GM19452 (cell line): ENCODE data around the gene TBL1XR1.
"Not testable (repeated sequence)": the region's sequence is repeated elsewhere in the genome, so short reads cannot be mapped to it uniquely, and the experiment has no call there.

Source experiments
- ATAC-seq: cut with Tn5 transposase; IDR thresholded peaks from one replicate; pipeline ENCODE4 v1.9.1; 2021; ENCODE audit not compliant: unreplicated experiment

TBL1XR1 gene

DNA sequence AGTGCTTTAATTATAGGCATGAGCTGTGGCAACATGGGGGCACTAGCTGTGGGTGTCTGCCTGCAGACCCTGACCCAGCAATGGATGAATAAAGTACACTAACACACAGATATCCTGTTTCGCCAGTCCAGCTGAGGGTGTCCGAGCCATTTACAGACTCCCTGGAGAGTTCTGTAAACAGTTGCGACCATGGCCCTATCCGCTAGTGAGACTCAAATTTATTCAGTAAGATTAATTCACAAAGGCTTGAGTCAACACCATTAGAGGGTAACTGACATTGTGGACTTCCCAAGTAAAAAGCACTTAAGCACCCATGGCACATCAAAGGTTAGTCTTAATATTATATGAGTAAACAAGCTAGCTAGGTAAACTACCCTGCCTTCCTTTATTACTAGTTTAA is 161.6 kb downstream of the TBL1XR1 start:
- ATAC-seq = no peak

DNA sequence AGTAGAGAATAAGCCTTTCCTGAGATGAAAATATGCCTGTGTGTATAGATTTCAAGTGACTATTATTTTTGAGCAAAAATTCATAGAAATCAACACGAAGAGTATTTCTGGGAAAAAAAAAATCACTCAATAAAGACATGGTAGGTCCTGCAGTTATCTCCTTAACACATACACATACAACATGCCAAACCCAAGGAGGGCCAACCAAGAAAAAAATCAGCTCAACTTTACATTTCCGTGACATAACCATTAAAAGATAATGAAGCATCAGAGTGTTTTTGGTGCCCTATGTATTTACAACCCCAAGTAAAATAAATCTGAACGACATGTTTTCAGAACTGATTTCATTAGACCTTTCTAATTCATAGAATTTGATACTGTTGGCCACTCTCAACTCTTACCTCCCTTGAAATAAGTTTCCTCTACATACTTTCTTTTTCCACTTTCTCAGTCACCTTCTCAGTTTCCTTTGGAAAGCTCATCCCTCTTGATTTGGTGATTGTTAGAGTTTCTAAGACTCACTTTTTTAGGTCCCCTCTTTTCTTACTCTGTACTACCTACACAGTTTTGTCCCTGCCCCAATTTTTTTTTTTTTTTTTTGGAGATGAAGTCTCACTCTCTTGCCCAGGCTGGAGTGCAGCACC is 162.3 kb downstream of the TBL1XR1 start:
- ATAC-seq = no peak

GRCh38 chr3:177026505-177027277 is 170.6 kb downstream of the TBL1XR1 start:
- no peak for ATAC-seq

GRCh38 chr3:177015881-177016280 is 181.4 kb downstream of the TBL1XR1 start:
- ATAC-seq = no peak

DNA sequence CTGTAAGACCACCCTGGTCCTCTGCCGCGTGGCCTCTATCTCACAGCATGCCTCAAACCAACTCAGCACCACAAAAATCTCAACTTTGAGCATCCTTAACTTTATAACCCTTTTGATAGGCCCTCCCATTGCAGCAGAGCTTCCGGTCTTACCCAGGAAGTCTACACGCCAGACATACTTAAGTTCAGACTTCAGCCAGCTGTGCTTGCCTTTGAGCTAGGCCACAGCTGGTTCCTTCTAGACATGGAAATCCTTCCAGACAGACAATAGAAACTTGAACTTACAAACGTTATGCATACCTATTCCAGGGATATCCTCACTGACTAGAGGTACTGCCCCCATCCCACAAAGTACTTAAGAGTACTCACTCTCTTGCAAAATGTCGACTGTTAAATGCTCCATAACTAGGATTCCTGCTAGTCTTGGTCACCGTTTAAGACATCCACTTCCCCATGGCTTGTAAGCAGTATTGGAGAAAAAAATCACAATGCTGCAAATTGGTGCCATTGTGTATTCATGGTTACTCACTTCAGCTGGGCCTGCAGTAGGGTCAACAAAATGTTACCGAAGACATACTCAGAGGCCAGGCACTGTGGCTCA is 183.5 kb downstream of the TBL1XR1 start:
- ATAC-seq = no peak

DNA sequence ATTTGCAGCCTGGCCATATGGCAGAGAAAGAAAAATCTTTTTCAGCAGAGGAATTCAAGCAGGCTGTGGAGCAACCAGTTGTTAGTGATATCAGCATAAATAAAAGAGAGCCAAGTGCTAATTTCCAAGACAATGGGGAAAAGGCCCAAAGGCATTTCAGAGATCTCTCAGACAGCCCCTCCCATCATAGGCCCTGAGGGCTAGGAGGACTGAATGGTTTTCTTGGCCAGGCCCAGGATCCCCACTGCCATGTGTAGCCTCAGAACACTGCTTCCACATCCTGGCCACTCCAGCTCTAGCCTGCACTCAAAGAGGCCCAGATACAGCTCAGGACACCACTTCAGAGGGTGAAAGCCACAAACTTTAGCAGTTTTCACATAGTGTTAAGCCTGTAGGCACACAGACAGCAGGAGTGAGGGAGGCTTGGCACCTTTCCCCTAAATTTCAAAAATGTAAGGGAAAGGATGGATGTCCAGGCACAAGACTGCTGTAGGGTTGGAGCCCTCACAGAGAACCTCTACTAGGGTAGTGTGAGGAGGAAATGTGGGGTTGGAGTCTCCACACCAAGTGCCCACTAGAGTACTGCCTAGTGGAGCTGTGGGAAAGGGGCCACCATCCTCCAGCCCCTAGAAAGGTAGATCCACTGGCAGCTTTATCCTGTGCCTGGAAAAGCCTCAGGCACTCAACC is 191.4 kb downstream of the TBL1XR1 start:
- ATAC-seq = no peak

DNA sequence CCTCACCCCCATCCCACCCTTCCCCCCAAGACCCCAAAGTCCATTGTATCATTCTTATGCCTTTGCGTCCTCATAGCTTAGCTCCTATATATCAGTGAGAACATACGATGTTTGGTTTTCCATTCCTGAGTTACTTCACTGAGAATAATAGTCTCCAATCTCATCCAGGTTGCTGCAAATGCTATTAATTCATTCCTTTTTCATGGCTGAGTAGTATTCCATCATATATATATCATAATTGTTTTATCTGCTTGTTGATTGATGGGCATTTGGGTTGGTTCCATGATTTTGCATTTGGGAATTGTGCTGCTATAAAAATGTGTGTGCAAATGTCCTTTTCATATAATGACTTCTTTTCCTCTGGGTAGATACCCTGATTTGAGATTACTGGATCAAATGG is 197.1 kb downstream of the TBL1XR1 start:
- not testable (repeated sequence) for ATAC-seq

DNA sequence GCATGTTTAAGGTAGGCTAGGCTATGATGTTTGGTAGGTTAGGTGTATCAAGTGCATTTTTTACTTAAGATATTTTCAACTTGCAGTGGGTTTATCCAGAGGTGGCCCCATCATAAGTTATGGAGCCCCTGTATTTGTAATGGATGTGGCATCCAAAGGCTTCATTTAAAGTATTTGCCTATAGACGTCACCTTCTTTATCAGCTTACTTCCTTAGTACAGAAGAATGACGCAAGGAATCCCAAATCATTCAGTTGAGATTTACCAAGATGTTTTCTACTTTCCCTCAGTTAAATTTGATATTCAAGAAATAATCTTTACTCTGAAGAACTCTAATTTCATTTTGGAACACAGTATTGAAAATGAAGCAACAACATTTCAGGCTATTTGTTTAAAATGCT is 201.3 kb downstream of the TBL1XR1 start:
- no peak for ATAC-seq

DNA sequence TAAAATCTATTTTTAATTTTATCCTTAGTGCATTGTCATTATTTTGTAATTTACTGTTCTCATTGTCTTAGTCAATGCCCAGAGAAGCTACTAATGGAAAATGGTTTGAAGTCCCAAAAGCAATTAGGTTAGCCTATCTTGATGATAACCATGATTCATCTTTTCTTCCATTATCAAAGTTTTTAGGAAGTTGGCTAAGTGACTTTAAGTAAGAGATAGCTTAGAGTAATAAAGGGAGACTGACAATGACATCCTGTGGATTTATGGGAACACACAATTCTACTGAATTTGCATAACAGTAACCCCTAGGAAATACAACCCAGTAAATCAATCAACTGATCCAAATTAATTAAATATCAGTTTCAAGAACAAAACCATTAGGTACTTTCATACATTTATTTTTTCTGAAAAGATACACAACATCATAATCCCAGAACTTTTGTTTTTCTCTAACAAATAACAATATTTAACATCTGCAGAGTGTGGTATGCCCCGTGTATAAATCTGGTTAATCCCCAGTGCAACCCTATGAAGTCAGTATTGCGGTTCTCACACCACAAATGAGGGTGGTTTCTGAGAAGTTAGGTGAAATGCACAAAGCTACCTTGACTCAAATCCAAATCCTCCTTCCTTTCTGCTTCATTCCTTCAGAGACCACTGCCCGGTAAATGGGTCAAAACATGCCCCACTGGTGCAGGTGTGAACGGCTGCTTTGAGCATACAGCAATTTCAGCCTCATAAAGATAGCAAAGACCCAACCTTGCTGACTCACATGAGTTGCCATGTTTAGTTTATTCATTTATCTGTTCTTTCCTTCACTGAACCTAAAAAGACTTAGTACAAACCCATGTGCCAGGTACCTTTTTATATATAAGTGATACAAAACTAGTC is 202.1 kb downstream of the TBL1XR1 start:
- no peak for ATAC-seq

DNA sequence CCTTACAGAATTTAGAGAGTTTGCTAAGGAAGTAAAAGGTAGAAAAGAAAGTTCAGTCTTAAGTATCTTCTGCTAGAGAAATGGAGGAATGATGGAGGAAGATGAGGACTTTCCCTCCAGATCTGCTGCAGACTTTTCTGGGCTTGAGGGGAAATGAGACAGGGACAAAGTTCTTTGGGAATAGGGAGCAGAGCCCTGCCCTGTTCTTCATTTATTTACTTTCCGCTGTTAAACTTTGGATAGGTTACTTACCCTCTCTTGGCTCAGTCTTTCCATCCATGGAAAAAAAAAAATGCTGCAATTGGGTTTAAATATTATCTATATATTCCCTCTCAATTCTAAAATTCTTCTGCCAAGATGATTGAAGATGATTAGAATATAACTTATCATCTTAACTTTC is 202.9 kb downstream of the TBL1XR1 start:
- no peak for ATAC-seq

DNA sequence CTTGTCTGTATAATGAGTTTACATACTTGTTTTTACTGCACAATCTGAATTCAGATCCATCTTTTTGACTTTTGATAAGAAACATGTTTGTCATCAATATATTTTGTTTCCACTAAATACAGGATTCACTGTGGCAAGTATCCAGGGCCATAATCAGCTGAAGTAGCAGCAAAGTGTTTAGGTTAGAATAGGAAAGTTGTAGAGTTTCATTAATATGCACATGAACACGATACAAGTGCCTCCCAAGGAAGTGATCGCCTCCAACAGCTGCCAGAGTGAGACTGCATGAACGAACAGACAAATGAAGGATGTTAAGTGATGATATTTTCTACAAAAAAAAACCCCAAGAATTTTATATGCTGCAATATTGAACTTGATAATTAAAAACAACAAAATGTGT is 204.3 kb downstream of the TBL1XR1 start:
- no peak for ATAC-seq

DNA sequence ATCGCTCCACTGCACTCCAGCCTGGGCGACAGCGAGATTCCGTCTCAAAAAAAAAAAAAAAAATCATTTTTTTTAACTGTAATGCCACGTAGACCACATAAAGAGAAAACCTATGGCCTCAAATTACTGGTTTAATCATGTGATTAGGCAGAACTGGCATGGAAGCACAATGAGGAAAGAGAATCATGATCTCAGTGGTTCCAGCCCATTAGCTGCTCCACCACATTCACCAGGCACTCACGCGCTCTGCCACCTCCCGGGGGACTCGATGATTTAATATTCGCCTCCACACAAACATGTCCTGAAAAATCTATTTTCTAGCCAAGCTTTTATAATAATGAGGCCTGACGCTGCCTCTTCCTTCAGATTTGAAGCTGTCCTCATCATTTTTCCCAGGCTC is 204.7 kb downstream of the TBL1XR1 start:
- ATAC-seq = no peak

GRCh38 chr3:176988795-176989194 is 208.5 kb downstream of the TBL1XR1 start:
- no peak for ATAC-seq

DNA sequence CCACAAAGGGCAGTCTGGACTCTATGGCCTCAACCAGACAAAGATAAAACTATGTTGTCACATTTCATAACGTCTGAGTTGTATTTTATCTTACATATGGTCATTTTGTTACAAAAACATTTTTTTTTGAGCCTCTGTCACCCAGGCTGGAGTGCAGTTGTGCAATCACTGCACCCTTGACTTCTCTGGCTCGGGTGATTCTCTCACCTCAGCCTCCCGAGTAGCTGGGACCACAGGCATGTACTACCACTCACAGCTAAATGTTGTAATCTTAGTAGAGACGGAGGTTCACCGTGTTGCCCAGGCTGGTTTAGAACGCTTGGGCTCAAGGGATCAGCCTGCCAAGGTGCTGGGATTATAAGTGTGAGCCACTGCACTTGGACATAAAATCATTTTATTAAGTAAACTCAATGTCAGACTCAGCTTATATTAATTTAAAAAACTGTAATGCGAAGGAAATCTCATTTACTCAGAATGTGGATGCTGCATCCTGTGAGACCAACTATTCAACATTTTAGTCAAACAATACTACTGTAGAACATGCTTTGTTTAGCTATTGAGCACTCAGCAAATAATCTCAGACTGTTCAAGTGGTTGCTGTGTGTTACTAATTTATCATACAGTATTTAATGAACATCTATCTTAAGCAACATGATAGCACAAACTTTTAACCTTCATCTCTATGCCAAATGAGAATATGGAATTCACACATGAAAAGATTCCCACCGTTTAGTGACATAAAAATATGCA is 209.2 kb downstream of the TBL1XR1 start:
- ATAC-seq = no peak

- no peak for ATAC-seq
These were observed 218.8 kb downstream of the TBL1XR1 start for GRCh38 chr3:176978441-176978840.

DNA sequence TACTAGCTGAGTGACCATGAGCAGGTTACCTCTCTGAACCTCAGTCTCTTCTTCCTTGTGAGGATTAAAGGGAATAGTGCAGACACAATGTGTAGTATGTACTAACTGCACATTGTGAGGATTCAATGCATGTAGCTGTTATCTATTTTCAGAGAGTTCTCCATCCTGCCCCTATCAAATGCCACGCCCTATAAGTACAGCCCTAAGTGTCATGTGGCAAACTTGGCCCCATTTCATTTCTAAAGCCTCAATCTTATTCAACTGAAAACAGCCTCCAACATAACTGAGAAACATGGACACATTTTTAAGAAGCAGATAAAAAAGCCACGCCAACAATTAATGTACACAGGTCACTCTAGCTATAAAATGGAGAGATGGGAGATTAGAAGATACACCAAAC is 220.0 kb downstream of the TBL1XR1 start:
- no peak for ATAC-seq

- ATAC-seq = no peak
These were observed 220.7 kb downstream of the TBL1XR1 start for GRCh38 chr3:176976586-176976985.

DNA sequence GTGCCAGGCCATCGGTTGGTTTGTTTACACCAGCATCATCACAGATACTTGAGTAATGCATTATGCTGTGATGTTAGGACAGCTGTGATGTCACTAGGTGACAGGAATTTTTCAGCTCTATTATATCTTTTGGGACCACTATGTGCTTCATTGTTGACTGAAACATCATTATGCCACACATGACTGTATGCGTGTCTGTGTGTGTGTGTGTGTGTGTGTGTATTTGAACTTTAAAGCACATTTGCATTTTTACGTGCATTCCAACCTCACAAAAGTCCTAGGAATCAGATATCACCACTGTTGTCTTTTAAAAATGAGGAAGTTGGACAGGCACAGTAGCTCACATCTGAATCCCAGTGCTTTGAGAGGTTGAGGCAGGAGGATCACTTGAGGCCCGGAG is 223.0 kb downstream of the TBL1XR1 start:
- no peak for ATAC-seq

- ATAC-seq = no peak
These were observed 225.6 kb downstream of the TBL1XR1 start for GRCh38 chr3:176971613-176972174.

GRCh38 chr3:176970770-176971169 is 226.5 kb downstream of the TBL1XR1 start:
- ATAC-seq = no peak
